HG03280 (cell line): Measurements from ENCODE around the gene SARM1.

ENCODE experiments used
- ATAC-seq: cut with Tn5 transposase; IDR thresholded peaks from one replicate; pipeline ENCODE4 v1.9.1; 2021; ENCODE audit warnings: mild to moderate bottlenecking, moderate library complexity; ENCODE audit not compliant: unreplicated experiment

Gene SARM1

DNA sequence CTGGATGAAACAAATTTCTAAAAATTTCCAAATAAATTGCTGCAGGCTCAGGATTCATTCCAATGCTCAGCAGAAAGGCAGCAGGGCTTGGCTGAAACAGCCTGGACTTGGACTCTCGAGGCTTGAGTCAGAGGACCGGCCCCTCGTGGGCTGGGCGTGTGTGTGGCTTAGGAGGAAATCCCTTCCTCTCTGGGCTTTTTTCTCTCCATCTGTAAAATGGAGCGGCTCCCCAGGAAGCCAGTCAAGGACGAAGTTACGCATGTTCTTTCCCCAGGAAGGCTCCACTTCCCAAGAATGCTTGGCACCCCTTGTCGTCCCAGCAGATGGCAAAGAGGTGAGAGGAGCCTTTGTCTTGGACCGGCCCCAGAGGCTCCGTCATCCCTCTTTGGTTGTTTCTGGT is 21.0 kb downstream of the SARM1 start:
- no peak for ATAC-seq

GRCh38 chr17:28394337-28395116 is 23.0 kb downstream of the SARM1 start:
- no peak for ATAC-seq

DNA sequence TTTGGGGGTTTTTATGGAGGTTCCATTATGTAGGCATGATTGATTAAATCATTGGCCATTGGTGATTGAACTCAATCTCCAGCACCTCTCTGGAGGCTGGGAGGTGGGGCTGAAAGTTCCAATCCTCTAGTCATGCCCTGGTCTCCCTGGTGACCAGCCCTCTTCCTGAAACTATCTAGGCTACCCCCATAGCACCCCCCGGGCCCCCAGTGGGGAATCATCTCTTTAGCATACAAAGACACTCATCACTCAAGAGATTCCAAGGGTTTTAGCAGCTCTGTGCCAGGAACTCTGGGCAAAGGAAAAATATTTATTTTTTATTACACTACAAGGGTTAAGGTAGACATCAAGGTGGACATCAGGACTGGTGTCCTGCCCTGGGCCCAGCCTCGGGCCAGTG is 23.9 kb downstream of the SARM1 start:
- no peak for ATAC-seq

DNA sequence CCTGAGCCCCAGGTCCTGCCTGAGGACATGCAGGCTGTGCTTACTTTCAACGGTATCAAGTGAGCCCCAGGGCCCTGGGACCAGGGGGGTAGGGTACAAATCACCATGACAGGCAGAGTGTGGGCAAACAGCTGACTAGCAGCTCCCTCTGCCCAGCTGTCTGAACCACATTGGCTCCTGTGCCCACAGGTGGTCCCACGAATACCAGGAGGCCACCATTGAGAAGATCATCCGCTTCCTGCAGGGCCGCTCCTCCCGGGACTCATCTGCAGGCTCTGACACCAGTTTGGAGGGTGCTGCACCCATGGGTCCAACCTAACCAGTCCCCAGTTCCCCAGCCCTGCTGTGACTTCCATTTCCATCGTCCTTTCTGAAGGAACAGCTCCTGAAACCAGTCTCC is 24.5 kb downstream of the SARM1 start:
- no peak for ATAC-seq

DNA sequence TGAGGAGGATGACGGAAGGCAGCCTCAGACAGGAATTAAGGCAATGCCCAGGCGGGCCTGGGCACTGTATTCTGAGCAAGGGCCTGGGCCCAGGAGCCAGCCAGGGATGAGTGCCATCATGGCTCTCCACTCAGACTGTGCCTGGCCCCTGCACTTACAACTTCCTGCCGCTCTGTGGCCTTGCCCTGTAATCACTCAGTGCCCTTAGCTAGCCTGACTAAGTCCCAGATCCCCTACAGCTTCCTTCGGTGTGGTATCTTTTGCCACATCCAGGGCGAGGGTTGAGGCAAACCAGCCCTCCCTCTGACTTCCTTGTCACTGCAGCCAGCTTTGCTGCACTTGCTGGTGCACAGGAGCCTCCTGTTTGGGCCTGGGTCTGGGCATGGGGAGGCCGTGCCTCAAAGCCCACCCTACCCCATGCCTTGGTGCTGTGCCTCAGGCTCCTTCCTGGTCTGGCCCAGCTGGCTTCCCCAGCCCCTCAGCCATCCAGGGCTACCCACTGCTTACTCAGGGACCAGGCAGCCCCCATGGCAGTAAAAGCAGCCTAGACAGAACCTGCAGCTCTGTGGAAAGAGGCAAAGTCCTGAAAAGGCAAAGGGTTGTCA is 25.2 kb downstream of the SARM1 start:
- ATAC-seq = no peak

DNA sequence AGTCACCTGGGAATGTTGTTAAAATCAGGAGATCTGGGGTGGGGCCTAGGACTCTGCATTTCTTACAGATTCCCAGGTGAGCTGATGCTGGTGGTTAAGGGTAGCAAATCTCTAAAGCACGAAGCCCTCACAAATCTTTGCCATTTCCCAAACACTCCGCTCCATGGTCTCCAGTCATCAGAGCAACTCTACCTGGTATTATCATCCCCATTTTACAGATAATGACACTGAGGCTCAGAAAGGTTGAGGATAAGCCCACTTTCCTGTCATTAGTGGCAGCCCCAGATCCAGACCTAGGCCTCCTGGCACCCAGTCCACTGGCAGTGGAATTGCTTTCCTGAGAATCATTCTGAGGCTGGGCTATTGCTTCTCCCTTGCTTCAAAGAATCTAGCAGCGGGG is 25.8 kb downstream of the SARM1 start:
- no peak for ATAC-seq

- no peak for ATAC-seq
Measured at GRCh38 chr17:28397687-28398279, 26.3 kb downstream of the SARM1 start.

DNA sequence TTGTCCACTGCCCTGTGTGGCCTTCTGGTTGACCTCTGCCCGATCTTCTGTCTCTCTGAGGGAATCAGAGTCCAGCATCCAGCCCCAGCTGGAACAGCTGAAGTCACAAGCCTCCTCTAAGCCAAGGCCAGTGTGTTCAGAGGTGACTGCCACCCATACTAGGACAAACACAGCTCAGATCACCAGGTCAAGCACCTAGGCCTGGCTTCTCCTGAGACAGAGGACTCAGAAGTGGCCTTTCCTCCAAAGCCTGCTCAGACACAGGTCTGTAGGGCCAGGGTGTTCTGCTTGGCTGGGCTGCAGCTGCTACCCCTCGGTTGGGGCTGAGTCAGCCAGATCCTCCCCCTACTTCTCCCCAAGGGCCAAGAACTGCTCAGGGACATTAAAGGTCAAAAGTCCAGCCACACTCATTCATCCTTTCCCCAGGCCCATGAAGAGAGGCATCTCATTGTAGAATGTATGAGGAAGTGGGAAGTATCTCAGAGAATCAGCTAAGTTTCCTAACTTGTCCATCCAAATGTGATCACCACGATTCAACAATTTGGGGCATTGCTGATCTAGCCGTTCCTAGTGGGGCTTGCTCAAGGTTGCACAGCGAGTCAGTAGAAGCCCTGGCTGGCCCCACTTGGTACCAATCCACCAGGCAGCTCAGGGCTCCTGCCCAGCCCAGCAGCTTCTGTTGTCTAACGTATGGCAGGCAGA is 26.9 kb downstream of the SARM1 start:
- no peak for ATAC-seq

DNA sequence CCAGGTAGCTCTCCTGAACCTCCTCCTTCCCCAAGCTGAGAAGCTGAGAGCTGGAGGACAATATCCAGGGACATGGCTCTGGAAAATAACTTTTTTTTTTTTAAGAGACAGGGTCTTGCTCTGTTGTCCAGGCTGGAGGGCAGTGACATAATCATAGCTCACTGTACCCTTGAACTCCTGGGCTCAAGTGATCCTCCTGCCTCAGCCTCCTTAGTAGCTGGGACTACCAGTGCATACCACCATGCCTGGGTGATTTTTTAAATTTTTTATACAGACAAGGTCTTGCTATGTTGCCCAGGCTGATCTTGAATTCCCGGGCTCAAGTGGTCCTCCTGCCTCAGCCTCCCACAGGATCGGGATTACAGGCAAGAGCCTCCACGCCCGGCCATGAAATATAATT is 28.3 kb downstream of the SARM1 start:
- no peak for ATAC-seq

DNA sequence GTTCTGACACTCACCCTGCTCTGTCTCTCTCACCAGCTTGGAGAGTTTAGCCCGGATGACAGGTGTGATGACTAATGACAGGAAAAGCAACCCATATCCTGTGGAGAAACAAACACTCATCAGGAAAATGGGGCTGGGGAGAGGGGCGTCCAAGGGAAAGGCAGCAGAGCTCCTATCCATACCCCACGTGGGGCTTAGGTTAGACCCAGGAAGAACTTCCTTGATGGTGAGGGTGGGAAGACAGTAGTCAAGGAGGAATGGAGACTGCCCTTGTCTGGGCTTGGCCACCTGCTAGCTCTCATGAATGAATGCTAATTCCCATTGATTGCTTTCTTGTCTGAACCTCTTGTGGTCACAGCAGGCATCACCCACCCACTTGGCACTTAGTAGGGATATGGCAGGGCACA is 30.7 kb downstream of the SARM1 start:
- no peak for ATAC-seq

DNA sequence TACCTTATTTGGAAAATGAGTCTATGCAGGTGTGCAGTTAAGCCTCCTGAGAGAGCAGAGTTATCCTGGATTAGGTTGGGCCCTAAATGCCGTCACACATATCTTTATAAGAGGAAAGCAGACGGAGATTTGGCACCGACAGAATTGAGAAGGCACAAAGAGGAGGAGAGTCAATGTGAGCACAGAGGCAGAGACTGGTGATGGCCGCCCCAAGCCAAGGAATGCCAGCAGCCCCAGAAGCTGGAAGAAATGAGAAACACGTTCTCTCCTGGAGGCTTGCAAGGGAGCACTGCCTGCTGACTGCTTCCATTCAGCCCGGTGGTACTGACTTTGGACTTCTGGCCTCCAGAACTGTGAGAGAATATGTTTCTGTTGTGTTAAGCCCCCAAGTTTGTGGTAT is 31.4 kb downstream of the SARM1 start:
- ATAC-seq = no peak

DNA sequence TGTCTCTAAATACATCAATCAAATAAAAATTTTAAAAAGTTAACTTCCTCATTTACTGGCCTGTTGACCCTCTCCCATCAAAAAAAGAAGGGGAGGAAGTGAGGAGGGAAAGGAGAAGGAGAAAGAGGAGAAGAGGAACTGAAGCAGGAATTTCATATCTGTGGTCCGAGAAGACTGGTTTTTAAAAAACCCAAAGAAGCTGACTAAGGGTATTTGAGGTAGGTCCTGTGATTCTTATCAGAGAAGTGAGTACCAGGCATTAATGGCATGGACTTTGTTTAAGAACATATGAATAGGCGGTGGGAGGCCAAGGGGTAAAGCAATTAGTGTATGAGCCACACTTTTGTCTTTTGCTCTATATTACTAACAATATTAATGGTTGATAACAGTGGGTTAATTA is 32.5 kb downstream of the SARM1 start:
- no peak for ATAC-seq

GRCh38 chr17:28404461-28404811 is 32.9 kb downstream of the SARM1 start:
- no peak for ATAC-seq

GRCh38 chr17:28404812-28405570 is 33.5 kb downstream of the SARM1 start:
- ATAC-seq = no peak

GRCh38 chr17:28405632-28406472 is 34.4 kb downstream of the SARM1 start, which contains the start of gene SLC46A1:
Gene SLC46A1, minus strand, starts transcription at chr17:28406212. Its CDS starts 98 bp downstream, at chr17:28406114.
- no peak for ATAC-seq

DNA sequence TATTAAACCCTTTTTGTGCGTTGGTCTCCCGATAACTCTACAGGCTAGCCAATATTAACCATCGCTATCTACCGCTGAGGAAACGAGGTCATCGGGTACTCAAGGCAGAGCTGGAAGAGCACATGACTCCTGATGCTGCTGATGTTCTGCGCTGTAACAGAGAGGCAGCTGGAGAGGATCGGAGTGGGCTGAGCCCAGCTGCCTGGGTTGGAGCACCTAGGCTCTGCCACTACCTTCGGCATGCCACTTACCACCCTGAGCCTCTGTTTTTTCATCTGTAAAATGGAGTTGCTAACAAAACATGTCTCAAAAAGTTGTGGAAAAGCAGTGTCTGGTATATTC is 35.0 kb downstream of the SARM1 start:
- ATAC-seq = no peak

DNA sequence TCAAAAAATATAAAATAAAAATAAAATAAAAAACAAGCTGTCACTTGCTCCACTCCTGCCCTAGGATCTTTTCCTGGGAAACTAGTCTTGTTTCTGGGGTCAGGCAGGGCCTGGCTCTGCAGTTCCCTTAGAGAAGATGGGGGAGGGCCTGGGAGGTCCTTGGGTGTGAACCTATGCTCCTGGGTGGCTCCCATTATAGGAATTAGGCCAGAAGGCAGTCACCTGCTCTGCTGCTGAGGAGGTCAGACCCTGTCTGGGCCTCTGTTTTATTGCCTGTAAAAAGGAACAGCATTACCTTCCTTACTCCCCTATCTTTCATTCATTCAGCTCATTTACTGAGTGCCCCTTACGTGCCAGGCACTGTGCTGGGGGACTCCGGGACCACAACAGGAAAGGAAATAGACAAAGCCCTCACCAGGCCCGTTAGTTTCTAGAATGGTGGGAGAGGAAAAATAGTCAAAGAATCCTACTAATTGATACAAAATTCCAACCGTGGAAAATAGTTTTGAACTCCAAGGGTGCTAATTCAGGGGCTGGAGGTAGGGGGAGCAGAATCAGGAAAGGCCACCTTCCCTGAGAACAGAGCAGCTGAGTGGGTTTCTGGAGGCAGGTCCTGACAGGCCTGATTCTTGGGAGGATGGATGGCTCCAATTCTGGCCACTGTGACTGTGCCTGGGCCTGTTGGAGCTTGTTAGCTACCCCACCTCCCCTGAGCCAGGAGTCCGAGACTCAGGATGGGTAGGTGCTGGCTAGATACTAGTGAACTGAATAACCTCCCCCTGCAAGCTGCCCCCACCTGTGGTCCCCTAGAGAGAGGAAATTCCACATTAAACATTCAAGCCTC is 35.9 kb downstream of the SARM1 start:
- ATAC-seq = no peak

DNA sequence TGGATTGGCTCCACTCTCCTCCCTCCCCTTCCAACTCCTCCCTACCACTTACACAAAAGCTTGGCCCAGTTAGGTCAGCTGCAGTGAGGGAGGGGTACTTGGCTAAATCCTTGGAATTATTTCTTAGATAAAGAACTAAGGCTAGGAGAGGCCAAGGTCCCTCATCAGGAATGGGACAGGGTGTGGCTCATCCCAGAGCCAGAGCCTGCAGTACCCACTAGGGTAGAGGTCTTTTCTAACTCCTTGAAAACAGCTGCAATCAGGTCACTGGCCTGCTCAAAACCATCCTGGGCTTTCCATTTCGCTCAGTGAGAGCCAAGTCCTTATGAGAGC is 36.4 kb downstream of the SARM1 start:
- no peak for ATAC-seq

- no peak for ATAC-seq
Measured at GRCh38 chr17:28412099-28412498, 40.6 kb downstream of the SARM1 start.
